GM18867 (cell line): ENCODE data around the gene ZNF283.
"Not testable (repeated sequence)": the region's sequence is repeated elsewhere in the genome, so short reads cannot be mapped to it uniquely, and the experiment has no call there.

Experiments
- ATAC-seq: cut with Tn5 transposase; IDR thresholded peaks from one replicate; pipeline ENCODE4 v1.9.1; 2021; ENCODE audit warnings: mild to moderate bottlenecking, moderate library complexity; ENCODE audit not compliant: unreplicated experiment

The ZNF283 gene

DNA sequence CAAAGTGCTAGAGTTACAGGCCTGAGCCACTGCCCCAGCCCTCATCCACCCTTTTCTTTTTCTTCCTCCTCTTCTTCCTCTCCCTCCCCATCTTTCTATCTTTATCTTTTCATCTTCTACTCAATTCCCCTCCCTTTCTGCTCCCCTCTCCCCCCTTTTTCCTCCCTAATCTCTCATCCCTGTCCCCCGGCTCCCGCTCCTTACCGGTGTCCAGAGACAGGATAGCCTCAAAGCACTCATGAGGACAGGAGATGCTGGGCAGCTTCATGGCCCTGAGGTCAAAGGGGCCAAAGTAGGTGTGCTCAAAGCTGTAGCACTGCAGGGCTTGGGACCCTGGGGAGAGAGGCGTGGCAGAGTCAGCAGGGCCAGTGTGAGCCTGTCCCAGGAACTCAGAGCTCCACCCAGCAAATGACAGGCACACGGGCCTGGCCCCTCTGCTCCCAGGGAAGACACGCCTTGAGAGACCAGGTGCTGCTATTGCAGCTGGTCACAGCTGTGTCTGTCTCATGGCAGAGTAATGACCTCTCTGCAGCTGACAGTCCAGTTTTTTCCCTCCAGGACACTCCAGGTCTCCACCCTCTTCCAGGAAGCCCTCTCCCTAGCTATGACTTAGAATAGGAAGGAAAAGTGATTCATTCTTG is 27.5 kb upstream of the ZNF283 start:
- no peak for ATAC-seq

DNA sequence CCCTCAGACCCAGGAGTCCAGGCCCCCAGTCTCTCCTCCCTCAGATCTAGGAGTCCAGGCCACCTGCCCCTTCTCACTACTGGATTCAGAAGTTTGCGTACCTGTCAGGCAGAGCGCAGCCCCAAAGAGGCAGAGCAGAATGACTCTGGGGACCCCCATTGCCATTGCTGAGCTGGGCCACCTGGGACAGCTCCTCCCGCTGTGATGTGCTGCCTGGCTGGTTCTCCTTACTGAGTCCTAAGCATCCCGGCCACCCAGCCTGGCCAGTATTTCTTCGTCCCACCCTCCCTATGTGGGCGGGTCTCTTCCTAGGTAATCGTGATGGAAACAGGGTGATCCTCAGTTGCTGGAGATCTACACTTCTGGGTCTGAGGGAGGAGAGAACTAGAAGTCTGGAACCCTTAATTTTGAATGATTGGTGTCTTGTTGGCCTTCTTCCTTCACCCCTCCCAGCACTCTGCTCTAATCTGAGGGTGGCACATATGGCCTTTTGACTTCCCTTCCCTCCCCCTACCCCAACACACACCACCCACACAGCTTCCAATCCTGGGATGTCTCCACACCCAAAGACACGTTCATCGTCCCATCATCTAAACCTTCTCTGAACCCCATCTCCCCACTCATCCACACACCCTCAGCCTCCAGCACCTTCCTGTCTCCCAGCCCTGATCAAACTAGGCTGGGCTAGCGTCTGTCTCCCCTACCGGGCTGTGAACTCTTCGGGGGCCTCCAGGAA is 24.7 kb upstream of the ZNF283 start, which contains the start of gene LYPD5:
Gene LYPD5 (minus strand): TSS at position 232 of the 736 bp plus-strand sequence. CDS start 67 bp downstream, at position 165.
- ATAC-seq = no peak

DNA sequence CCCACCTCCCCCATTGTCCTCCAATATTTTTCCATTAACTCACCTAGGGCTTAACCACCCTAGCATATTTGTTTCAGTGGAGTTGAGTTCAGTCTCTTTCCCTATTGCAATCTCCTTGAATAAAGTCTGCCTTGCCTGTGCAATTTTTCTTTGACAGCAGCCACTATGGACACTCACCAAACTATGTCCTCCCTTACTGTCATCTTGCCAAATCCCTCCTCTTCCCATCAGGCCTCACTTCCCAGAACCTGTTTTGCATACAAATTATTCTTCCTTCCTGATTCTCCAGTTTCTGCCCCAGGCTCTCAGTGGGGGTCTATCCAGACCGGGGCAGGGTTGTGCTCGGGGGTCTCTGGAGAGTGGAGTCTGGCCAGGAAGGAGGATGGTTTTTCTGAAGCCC is 22.7 kb upstream of the ZNF283 start:
- no peak for ATAC-seq

DNA sequence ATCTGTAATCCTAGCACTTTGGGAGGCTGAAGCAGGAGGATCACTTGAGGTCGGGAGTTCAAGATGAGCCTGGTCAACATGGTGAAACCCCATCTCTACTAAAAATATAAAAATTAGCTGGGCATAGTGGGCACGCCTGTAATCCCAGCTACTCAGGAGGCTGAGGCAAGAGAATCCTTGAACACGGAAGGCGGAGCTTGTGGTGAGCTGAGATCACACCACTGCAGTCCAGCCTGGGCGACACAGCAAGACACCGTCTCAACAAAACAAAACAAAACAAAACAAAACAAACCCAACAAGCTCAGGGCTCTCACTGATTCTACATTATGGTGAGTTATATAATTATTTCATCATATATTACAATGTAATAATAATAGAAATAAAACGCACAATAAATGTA is 20.7 kb upstream of the ZNF283 start:
- not testable (repeated sequence) for ATAC-seq

DNA sequence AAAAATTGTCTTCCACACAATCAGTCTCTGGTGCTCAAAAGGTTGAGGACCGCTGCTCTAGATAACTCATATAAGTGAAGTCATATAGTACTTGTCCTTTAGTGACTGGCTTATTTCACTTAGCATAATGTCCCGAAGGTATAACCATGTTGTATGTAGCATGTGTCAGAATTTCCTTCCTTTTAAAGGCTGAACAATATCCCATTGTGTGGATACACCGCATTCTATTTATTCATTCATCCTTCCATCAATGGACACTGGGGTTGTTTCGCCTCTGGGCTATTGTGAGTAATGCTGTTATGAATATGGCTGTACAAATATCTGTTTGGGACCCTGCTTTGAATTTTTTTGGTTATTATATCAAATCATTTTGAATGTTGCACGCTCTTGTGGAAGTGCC is 20.3 kb upstream of the ZNF283 start:
- no peak for ATAC-seq

DNA sequence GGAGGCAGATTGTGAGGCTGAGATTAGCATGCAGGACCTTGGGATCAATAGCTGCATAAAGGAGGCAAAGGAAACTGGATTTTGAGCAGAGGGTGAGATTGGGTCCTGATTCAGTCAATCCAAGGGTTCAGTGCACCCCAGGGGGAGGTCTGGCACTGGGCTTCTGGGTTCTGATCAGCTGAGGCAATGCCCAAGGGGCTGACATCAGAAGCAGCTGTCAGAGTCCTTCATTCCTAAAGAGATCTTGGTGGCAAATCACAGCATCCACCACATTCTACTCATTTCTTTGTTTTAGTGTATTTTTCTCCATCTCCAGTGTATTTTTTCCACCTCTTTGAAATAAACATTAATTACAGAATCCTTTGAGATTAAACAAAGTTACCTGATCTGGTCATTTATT is 19.5 kb upstream of the ZNF283 start:
- ATAC-seq = no peak

DNA sequence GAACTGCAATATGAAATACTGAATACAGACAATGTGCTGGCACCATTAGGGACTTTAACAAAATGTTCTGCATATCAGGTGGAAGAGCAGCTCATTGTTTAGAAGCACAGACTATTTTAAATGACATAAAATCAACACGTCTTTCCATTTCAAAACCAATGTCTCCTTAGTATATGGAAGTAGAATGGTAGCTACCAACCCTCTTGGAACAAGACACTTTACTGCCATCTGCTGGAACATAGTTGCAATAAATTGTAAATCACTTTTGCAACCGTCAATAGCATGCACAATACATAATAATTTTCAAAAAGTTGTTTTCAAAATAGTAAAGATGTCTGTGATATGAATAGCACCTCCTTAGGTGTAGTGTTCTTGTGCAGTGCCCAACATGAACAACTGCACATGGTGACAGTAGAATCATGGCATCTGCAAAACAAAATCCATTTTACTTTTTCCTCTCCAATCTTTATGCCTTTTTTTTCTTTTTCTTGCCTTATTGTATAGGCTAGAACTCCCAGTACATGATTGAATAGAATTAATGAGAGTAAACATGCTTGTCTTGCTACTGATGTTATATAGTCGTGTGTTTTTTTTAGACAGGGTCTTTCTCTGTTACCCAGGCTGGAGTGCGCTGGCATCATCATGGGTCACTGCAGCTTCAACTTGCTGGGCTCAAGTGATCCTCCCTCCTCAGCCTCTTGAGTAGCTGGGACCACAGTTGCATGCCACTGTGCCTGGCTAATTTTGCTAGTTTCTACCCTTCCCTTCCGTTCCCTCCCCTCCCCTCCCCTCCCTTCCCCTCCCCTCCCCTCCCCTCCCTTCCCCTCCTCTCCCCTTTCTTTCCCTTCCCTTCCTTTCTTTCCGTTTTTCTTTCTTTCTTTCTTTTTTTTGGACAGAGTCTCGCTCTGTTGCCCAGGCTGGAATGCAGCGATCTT is 17.1 kb upstream of the ZNF283 start:
- no peak for ATAC-seq

DNA sequence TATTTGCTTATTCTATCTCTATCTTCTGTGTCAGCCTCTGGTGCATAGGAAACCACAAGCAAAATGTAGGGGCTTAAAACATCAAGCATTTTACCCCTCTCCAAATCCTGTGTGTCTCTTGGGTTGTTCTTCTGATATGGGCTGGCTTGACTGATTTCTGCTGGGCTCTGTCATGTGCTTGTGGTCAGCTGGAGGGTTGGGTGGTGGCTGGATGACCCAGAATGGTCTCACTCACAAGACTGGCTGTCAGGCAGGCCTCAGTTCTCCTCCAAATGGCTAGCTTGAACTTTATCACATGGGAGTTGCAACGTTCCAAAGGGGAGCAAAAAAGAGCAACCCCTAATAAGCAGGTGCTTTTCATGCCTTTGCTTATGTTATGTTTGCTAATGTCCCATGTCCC is 15.3 kb upstream of the ZNF283 start:
- no peak for ATAC-seq

DNA sequence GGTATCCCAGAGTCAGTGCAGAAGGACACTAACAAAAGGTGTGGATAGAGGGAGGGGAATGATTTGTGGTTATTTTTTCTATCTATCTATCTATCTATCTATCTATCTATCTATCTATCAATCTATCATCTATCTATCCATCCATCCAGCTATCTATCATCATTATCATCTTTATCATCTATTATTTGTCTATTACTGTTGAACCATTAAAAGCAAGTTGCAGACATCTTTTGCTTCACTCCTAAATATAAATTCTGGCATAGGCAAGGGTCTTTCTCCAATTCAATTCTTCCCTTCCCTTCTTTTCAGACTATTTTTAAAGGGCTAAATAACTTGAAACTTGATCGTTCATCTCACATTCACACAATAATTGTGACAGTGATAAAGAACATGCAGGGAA is 14.9 kb upstream of the ZNF283 start:
- ATAC-seq = no peak

DNA sequence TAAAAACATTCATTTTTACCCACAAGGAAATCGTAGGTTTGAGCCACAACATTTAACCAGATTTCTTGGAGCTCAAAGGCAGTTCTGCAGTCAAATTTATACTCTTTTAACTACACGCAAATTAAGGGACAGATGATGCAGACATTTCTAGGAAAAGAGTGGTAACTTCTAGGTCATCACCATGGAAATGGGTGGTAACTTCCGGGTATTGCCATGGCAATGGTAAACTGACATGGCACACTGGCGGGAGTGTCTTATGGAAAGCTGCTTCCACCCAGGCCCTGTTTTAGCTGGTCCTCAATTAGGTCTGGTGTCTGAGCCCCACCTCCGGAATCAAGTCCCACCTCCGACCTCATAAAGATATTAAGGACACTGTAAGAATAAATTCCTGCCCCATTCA is 14.4 kb upstream of the ZNF283 start:
- ATAC-seq = no peak

DNA sequence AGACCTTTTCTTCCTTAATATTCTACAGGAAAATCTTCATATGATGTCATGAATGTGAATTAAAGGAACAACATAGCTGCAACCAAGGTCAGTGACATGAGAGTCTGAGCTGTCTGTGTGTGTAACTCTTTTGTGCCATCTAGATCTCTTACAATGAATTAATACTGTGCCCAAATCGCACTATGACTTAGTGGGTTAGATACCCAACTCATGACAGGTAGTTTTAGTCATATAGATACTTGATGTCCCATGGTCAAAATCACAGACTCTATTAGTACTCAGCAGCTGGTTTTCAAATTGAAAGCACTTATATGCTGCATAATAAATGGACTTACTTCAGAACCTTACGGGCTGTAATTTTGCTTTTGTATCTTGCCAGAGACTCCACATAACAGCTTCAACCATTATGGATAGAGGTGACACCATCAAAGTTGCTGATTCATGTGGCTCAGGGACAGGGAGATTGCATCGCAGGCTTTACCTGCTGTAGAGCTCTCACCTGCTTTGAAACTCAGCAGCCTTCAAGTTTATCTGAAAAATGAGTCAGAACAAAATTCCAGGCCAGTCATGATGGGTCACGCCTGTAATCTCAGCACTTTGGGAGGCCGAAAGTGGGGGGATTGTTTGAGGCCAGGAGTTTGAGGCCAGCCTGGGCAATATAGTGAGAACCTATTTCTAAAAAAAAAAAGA is 12.3 kb upstream of the ZNF283 start:
- no peak for ATAC-seq

DNA sequence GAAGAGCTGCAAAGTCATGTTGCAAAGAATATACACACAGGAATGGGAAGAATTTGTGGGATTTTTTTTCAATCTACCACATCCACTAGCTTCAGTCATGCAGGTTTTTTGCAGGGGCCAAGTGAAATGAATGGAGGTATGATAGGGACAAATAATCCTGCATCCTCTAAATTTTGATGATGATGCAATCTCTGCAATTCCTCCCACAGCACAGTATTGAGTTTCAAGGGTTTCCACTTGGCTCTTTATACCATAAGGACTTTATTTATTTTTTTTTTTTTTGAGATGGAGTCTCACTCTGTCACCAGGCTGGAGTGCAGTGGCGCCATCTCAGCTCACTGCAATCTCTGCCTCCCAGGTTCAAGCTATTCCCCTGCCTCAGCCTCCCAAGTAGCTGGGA is 9.7 kb upstream of the ZNF283 start:
- ATAC-seq = not testable (repeated sequence)

DNA sequence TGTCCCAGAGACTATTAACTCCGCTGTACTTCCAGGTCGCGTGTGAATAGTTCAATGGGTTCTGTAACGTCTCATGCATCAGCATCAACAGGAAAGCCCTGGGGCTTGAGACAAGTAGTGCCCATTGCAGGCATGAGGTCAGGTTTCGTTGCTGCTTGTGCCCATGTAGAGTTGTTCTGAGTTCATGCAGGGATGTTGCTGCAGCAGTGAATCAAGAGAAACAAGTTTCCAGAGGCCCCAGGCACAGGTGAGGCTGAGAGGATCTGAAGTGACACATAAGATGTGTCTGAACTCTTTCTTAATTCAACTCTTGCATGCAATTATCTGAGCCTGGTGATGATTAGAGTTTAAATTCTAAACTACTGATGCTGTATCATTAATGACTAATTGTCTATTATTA is 8.6 kb upstream of the ZNF283 start:
- ATAC-seq = no peak

DNA sequence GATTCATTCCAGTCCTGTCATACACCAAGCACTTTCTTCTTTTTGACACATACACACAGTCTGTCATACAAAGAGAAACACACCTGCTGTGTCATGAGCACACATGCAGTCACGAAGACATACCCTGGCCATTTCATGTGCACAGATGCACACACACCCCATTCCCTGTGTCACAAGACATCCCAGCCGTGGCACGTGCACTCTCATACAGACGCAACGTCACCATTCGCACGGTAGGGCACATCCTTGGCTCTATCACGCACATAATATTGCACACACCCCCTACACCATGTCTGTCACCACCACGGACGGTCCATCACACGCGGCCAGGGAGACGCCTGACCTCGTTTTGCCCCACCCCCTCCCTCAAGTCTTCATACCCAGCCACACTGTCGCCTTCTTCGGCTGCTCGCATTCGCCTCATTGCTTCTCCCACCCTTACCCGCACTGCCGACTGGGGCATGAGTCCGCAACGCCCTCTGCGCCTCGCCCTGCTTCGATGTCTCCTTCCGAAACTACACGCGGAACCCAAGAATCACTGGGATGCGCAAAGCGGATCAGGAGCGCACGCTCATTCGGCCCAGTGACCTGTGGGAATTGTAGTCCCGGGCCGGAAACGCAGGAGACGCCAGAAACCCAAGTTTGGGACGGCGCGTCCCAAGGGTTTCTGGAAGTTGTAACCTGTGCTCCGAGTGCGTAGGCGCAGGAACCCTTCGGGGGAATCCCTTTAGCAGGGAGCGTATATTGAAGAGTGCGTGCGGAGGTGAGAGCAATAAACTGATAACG is 6.8 kb upstream of the ZNF283 start:
- no peak for ATAC-seq

DNA sequence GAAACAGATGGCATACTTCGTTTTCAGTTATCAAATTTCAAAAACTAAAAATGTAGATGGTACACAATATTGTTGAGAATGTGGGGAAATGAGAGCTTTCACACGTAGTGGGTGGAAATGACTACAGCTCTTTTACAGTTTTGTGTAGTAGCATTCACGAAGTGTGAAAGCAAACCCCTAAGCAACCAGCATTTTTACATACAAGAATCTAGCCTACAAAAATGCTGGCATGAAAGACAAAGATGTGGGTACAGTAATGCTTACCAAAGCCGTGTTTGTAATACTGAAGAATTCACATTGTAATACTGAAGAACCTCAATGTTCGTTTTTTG is 6.3 kb upstream of the ZNF283 start:
- ATAC-seq = no peak

DNA sequence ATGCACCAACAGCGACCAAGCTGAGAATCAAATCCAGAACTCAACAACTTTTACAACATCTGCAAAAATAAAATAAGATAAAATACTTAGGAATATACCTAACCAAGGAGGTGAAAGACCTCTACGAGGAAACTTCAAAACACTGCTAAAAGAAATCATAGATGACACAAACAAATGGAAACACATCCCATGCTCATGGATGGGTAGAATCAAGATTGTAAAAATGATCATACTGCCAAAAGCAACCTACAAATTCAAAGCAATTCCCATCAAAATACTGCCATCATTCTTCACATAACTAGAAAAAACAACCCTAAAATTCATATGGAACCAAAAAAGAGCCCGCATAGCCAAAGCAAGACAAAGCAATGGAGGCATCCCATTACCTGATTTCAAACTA is 3.3 kb upstream of the ZNF283 start:
- not testable (repeated sequence) for ATAC-seq

DNA sequence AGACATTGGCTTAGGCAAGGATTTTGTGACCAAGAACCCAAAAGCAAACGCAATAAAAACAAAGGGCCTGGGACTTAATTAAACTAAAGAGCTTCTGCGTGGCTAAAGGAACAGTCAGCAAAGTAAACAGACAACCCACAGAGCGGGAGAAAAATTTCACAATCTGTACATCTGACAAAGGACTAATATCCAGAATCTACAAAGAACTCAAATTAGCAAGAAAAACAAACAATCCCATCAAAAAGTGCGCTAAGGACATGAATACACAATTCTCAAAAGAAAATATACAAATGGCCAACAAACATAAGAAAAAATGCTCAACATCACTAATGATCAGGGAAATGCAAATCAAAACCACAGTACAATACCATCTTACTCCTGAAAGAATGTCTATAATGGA is 2.5 kb upstream of the ZNF283 start:
- ATAC-seq = not testable (repeated sequence)

DNA sequence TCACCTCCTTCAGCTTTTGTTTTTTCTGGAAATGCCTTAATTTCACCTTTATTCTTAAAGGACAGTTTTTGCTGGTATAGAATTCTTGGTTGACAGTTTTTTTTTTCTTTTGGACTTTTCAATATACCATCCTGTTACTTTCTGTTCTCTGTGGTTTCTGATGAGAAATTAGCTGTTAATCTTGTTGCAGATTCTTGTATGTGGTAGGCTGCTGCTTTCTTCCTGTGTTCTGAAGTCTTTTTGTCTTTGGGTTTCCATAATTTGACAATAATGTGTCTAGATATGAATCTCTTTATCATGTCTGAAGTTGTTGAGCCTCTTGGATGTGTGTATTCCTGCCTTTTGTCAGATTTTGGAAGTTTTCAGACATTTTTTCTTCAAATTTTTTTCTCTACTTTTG is 12.0 kb downstream of the ZNF283 start:
- no peak for ATAC-seq

DNA sequence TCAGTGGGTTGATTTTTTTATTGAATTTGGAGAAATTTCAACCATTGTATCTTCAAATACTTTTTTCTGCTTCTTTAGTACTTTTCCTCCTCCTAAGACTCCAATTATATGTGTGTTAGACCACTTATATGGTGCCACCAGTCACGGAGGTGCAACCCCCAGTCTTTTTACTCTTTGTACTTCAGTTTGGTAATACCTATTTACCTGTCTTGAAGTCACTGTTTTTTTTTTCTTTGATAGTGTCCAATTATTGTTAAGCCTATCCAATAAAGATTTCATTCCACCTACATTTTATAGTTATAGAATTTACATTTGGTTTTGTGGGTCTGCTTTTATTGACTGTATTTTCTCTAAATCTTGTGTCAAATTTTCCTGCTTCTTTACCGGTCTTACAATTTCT is 14.9 kb downstream of the ZNF283 start:
- no peak for ATAC-seq

DNA sequence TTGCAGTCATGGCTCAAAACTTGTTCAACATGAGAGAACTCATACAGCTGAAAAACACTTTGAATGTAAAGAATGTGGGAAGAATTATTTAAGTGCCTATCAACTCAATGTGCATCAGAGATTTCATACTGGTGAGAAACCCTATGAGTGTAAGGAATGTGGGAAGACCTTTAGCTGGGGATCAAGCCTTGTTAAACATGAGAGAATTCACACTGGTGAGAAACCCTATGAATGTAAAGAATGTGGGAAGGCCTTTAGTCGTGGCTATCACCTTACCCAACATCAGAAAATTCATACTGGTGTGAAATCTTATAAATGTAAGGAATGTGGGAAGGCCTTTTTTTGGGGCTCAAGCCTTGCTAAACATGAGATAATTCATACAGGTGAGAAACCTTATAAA is 20.1 kb downstream of the ZNF283 start:
- no peak for ATAC-seq
